GM23338 (cell line): ENCODE measurements around the gene CDH15.

Source experiments
- CREB1 ChIP-seq: fragments of 250-450 bp; sonication (Bioruptor Pico); IDR thresholded peaks from 2 replicates; pipeline ENCODE4 v1.5.0; 2020; ENCODE audit warnings: low read depth, mild to moderate bottlenecking, moderate library complexity
- EZH2 ChIP-seq: fragments of 200-600 bp; sonication (generic); IDR thresholded peaks from one replicate; pipeline ENCODE4 v1.8.0; 2017; ENCODE audit warnings: antibody characterized with exemption, mild to moderate bottlenecking, low read depth; ENCODE audit not compliant: unreplicated experiment
- EZH2phosphoT487 ChIP-seq: fragments of 200-600 bp; sonication (generic); IDR thresholded peaks from one replicate; pipeline ENCODE4 v1.8.1; 2018; ENCODE audit warnings: antibody characterized with exemption; ENCODE audit not compliant: unreplicated experiment
- JUNB ChIP-seq: IDR thresholded peaks from one replicate; pipeline ENCODE4 v1.6.1; 2016; ENCODE audit warnings: antibody characterized with exemption; ENCODE audit not compliant: unreplicated experiment
- NANOG ChIP-seq: IDR thresholded peaks from 2 replicates; pipeline ENCODE4 v1.6.1; 2016; ENCODE audit warnings: antibody characterized with exemption, borderline replicate concordance
- POLR2AphosphoS5 ChIP-seq: IDR thresholded peaks from 2 replicates; pipeline ENCODE4 v1.6.1; 2016; ENCODE audit warnings: antibody characterized with exemption, low read depth
- STAT1 ChIP-seq: IDR thresholded peaks from one replicate; pipeline ENCODE4 v1.6.1; 2016; ENCODE audit warnings: antibody characterized with exemption; ENCODE audit not compliant: unreplicated experiment
- ZNF114 ChIP-seq: fragments of 250-450 bp; sonication (Bioruptor Pico); IDR thresholded peaks from 2 replicates; pipeline ENCODE4 v1.5.0; 2020; ENCODE audit warnings: mild to moderate bottlenecking, moderate library complexity
- ZNF331 ChIP-seq: fragments of 250-450 bp; sonication (Bioruptor Pico); IDR thresholded peaks from 2 replicates; pipeline ENCODE4 v1.5.0; 2020; ENCODE audit warnings: low read depth, mild to moderate bottlenecking, moderate library complexity
- TF ChIP-seq, protein P1 (sequence below), 2 experiments: fragments of 200-600 bp in 1 of 2; sonication (generic) in 1 of 2; conservative IDR thresholded peaks; 2 replicates each; pipeline versions ENCODE4 v1.5.1 to v1.6.1; 2016 to 2017; ENCODE audit warnings: antibody characterized with exemption in 2 of 2, low read depth in 2 of 2, mild to moderate bottlenecking in 2 of 2, moderate library complexity in 1 of 2
- TF ChIP-seq, protein P2 (sequence below): IDR thresholded peaks from one replicate; pipeline ENCODE4 v1.6.1; 2018; ENCODE audit warnings: antibody characterized with exemption; ENCODE audit not compliant: unreplicated experiment
- TF ChIP-seq, protein P3 (sequence below): fragments of 250-450 bp; sonication (Bioruptor Pico); IDR thresholded peaks from 2 replicates; pipeline ENCODE4 v1.5.0; 2020; ENCODE audit warnings: mild to moderate bottlenecking, moderate library complexity
- TF ChIP-seq, protein P4 (sequence below): IDR thresholded peaks from 2 replicates; pipeline ENCODE4 v1.6.1; 2016; ENCODE audit warnings: antibody characterized with exemption

DNA sequence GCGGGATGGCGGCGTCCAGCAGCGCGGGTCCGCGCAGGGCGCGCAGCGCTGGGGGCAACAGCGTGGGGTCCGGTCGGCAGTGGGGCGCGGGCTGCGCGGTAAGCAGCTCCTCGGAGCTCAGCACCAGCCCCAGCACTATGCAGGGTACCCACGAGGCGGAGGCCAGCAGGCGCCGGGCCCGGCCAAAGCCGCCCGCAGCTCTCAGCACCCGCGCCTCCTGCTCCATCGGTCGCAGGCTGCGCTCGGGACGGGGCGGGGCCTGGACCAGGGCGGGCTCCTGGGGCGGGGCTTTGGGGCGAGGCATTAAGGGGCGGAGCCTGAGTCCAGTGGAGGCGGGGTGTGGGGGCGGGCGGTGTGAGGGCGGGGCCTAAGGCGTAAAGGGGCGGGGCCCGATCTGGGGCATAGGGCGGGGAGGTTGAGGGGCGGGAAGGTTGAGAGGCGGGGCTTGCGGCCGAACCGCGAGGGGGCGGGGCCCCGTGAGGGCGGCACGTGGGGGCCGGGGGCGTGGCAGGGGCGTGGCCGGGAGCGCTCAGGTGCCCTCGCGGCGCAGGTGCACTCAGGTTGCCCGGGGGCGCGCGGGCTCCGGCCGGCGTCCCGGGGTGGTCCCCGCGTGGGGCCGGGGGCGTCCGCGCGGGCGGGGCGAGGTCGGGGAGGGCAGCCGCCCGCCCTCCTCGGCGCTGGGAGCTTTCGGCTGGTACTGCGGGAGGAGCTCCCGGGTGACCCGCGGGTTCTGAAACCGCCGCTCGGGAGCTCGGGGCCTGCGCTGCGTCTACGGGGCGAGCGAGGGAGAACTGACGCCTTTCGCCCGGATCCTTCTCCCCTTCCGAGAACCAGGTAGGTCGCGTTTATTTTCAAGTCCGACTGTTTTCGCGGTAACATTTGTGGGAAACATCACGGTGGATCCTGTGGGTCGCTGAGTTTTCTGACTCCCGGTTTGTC is 30.2 kb downstream of the CDH15 start:
- TF ChIP-seq, protein P1, sequence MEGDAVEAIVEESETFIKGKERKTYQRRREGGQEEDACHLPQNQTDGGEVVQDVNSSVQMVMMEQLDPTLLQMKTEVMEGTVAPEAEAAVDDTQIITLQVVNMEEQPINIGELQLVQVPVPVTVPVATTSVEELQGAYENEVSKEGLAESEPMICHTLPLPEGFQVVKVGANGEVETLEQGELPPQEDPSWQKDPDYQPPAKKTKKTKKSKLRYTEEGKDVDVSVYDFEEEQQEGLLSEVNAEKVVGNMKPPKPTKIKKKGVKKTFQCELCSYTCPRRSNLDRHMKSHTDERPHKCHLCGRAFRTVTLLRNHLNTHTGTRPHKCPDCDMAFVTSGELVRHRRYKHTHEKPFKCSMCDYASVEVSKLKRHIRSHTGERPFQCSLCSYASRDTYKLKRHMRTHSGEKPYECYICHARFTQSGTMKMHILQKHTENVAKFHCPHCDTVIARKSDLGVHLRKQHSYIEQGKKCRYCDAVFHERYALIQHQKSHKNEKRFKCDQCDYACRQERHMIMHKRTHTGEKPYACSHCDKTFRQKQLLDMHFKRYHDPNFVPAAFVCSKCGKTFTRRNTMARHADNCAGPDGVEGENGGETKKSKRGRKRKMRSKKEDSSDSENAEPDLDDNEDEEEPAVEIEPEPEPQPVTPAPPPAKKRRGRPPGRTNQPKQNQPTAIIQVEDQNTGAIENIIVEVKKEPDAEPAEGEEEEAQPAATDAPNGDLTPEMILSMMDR (conservative IDR thresholded peaks at IDR 0.05; ENCODE audit: low read depth in 2 of 2), result no peak
- TF ChIP-seq CREB1 (CRISPR knock-in tag) (no peak), EZH2 (no peak), POLR2AphosphoS5 (peak; percentile 42), JUNB (no peak), EZH2phosphoT487 (no peak), STAT1 (no peak), ZNF114 (CRISPR knock-in tag) (no peak), ZNF331 (CRISPR knock-in tag) (no peak), NANOG (no peak)
- TF ChIP-seq, protein P2, sequence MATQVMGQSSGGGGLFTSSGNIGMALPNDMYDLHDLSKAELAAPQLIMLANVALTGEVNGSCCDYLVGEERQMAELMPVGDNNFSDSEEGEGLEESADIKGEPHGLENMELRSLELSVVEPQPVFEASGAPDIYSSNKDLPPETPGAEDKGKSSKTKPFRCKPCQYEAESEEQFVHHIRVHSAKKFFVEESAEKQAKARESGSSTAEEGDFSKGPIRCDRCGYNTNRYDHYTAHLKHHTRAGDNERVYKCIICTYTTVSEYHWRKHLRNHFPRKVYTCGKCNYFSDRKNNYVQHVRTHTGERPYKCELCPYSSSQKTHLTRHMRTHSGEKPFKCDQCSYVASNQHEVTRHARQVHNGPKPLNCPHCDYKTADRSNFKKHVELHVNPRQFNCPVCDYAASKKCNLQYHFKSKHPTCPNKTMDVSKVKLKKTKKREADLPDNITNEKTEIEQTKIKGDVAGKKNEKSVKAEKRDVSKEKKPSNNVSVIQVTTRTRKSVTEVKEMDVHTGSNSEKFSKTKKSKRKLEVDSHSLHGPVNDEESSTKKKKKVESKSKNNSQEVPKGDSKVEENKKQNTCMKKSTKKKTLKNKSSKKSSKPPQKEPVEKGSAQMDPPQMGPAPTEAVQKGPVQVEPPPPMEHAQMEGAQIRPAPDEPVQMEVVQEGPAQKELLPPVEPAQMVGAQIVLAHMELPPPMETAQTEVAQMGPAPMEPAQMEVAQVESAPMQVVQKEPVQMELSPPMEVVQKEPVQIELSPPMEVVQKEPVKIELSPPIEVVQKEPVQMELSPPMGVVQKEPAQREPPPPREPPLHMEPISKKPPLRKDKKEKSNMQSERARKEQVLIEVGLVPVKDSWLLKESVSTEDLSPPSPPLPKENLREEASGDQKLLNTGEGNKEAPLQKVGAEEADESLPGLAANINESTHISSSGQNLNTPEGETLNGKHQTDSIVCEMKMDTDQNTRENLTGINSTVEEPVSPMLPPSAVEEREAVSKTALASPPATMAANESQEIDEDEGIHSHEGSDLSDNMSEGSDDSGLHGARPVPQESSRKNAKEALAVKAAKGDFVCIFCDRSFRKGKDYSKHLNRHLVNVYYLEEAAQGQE, result no peak
- TF ChIP-seq, protein P3, sequence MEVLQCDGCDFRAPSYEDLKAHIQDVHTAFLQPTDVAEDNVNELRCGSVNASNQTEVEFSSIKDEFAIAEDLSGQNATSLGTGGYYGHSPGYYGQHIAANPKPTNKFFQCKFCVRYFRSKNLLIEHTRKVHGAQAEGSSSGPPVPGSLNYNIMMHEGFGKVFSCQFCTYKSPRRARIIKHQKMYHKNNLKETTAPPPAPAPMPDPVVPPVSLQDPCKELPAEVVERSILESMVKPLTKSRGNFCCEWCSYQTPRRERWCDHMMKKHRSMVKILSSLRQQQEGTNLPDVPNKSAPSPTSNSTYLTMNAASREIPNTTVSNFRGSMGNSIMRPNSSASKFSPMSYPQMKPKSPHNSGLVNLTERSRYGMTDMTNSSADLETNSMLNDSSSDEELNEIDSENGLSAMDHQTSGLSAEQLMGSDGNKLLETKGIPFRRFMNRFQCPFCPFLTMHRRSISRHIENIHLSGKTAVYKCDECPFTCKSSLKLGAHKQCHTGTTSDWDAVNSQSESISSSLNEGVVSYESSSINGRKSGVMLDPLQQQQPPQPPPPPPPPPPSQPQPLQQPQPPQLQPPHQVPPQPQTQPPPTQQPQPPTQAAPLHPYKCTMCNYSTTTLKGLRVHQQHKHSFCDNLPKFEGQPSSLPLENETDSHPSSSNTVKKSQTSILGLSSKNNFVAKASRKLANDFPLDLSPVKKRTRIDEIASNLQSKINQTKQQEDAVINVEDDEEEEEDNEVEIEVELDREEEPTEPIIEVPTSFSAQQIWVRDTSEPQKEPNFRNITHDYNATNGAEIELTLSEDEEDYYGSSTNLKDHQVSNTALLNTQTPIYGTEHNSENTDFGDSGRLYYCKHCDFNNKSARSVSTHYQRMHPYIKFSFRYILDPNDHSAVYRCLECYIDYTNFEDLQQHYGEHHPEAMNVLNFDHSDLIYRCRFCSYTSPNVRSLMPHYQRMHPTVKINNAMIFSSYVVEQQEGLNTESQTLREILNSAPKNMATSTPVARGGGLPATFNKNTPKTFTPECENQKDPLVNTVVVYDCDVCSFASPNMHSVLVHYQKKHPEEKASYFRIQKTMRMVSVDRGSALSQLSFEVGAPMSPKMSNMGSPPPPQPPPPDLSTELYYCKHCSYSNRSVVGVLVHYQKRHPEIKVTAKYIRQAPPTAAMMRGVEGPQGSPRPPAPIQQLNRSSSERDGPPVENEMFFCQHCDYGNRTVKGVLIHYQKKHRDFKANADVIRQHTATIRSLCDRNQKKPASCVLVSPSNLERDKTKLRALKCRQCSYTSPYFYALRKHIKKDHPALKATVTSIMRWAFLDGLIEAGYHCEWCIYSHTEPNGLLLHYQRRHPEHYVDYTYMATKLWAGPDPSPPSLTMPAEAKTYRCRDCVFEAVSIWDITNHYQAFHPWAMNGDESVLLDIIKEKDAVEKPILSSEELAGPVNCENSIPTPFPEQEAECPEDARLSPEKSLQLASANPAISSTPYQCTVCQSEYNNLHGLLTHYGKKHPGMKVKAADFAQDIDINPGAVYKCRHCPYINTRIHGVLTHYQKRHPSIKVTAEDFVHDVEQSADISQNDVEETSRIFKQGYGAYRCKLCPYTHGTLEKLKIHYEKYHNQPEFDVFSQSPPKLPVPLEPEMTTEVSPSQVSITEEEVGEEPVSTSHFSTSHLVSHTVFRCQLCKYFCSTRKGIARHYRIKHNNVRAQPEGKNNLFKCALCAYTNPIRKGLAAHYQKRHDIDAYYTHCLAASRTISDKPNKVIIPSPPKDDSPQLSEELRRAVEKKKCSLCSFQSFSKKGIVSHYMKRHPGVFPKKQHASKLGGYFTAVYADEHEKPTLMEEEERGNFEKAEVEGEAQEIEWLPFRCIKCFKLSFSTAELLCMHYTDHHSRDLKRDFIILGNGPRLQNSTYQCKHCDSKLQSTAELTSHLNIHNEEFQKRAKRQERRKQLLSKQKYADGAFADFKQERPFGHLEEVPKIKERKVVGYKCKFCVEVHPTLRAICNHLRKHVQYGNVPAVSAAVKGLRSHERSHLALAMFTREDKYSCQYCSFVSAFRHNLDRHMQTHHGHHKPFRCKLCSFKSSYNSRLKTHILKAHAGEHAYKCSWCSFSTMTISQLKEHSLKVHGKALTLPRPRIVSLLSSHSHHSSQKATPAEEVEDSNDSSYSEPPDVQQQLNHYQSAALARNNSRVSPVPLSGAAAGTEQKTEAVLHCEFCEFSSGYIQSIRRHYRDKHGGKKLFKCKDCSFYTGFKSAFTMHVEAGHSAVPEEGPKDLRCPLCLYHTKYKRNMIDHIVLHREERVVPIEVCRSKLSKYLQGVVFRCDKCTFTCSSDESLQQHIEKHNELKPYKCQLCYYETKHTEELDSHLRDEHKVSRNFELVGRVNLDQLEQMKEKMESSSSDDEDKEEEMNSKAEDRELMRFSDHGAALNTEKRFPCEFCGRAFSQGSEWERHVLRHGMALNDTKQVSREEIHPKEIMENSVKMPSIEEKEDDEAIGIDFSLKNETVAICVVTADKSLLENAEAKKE (CRISPR knock-in tag), result no peak
- TF ChIP-seq, protein P4, sequence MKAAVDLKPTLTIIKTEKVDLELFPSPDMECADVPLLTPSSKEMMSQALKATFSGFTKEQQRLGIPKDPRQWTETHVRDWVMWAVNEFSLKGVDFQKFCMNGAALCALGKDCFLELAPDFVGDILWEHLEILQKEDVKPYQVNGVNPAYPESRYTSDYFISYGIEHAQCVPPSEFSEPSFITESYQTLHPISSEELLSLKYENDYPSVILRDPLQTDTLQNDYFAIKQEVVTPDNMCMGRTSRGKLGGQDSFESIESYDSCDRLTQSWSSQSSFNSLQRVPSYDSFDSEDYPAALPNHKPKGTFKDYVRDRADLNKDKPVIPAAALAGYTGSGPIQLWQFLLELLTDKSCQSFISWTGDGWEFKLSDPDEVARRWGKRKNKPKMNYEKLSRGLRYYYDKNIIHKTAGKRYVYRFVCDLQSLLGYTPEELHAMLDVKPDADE, result no peak
